OCI-LY3 (cell line): ENCODE measurements around the gene POFUT1.

Experiments used
- H2AFZ ChIP-seq: fragments of 200-600, 300-600 bp; shearing (Covaris generic); 2 replicates; pipeline ENCODE4 v1.6.0; 2014; ENCODE audit warnings: antibody characterized with exemption, low read depth, low read length
- H3K27ac ChIP-seq: fragments of 200-600, 300-600 bp; sonication (generic); 2 replicates; pipeline ENCODE4 v1.5.1; 2014; ENCODE audit warnings: mild to moderate bottlenecking, low read length, moderate library complexity, mixed read lengths
- H3K27me3 ChIP-seq: fragments of 200-600, 300-600 bp; sonication (generic); 2 replicates; pipeline ENCODE4 v1.6.1; 2014; ENCODE audit warnings: low read depth, low read length, mixed read lengths
- H3K36me3 ChIP-seq: fragments of 200-600, 300-600 bp; sonication (generic); replicated peaks from 2 replicates; pipeline ENCODE3; 2014; ENCODE audit warnings: low read depth, low read length, mixed read lengths
- H3K4me1 ChIP-seq: fragments of 300-600, 200-600 bp; sonication (generic); 2 replicates; pipeline ENCODE4 v1.6.1; 2014; ENCODE audit warnings: low read length, mixed read lengths
- H3K4me2 ChIP-seq: fragments of 200-600, 300-600 bp; sonication (generic); 2 replicates; pipeline ENCODE4 v1.6.1; 2014; ENCODE audit warnings: low read length, mixed read lengths
- H3K4me3 ChIP-seq: fragments of 300-600, 200-600 bp; sonication (generic); 2 replicates; pipeline ENCODE4 v1.5.1; 2014; ENCODE audit warnings: antibody characterized with exemption, mild to moderate bottlenecking, low read length, moderate library complexity
- H3K79me2 ChIP-seq: fragments of 300-600, 200-600 bp; shearing (Covaris generic); 2 replicates; pipeline ENCODE4 v1.6.1; 2014; ENCODE audit warnings: mild to moderate bottlenecking, low read length, mixed read lengths
- H3K9ac ChIP-seq: fragments of 300-600, 200-600 bp; shearing (Covaris generic); 2 replicates; pipeline ENCODE4 v1.6.0; 2014; ENCODE audit warnings: mild to moderate bottlenecking, low read length, moderate library complexity
- H3K9me3 ChIP-seq: fragments of 200-600, 300-600 bp; shearing (Covaris generic); 2 replicates; pipeline ENCODE4 v1.6.1; 2014; ENCODE audit warnings: low read length, mixed read lengths; ENCODE audit not compliant: insufficient read depth
- H4K20me1 ChIP-seq: fragments of 200-600, 300-600 bp; sonication (generic); 2 replicates; pipeline ENCODE4 v1.6.1; 2016; ENCODE audit warnings: low read length, mixed read lengths; ENCODE audit not compliant: insufficient read depth
- EZH2phosphoT487 ChIP-seq: fragments of 200-600 bp; shearing (Covaris generic); IDR thresholded peaks from 2 replicates; pipeline ENCODE4 v1.6.1; 2018; ENCODE audit warnings: antibody characterized with exemption, mixed run types, low read depth
- TF ChIP-seq, protein P1 (sequence below): fragments of 200-600, 300-600 bp; sonication (generic); IDR thresholded peaks from 2 replicates; pipeline ENCODE4 v1.5.1; 2014; ENCODE audit warnings: antibody characterized with exemption, low read length, low read depth

The POFUT1 gene

DNA sequence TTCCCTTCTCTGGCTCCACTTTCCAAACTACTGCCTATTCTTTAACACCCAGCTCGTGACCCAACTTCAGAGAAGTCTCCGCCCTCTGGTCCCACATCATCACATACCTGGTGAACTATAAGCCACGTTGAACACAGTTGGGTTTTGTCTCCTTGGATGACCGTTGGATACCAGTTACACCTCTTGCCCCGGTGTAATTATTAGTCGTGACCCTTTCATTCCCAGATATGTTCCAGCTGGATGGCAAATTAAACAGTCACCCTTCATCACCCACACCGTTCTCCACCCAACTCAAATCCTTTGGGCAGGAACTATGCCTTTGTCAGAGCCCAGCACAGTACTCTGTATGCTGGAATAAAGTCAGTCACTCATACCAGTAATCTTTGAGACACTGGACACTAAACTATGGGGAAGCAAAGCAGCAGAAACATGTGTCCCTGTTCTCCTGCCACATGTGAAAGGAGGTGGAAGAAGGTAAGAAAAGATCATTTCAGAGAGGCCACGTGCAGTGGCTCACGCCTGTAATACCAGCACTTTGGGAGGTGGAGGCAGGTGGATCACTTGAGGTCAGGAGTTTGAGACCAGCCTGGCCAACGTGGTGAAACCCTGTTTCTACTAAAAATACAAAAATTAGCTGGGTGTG is 22.6 kb upstream of the POFUT1 start:
- H3K9ac ChIP-seq: no peak overlapping the region
- H3K36me3 ChIP-seq: no peaks in the 10 kb centered on the region
- peaks cover 5% of the 10 kb centered on the region; the same call in 1 of the 2 replicates for H3K4me1 ChIP-seq
- no peaks in the 10 kb centered on the region for H3K27me3 ChIP-seq
- TF ChIP-seq EZH2phosphoT487: no peak
- TF ChIP-seq, protein P1, sequence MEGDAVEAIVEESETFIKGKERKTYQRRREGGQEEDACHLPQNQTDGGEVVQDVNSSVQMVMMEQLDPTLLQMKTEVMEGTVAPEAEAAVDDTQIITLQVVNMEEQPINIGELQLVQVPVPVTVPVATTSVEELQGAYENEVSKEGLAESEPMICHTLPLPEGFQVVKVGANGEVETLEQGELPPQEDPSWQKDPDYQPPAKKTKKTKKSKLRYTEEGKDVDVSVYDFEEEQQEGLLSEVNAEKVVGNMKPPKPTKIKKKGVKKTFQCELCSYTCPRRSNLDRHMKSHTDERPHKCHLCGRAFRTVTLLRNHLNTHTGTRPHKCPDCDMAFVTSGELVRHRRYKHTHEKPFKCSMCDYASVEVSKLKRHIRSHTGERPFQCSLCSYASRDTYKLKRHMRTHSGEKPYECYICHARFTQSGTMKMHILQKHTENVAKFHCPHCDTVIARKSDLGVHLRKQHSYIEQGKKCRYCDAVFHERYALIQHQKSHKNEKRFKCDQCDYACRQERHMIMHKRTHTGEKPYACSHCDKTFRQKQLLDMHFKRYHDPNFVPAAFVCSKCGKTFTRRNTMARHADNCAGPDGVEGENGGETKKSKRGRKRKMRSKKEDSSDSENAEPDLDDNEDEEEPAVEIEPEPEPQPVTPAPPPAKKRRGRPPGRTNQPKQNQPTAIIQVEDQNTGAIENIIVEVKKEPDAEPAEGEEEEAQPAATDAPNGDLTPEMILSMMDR: no peak
- no peak overlapping the region for H3K27ac ChIP-seq
- no peak overlapping the region for H2AFZ ChIP-seq
- H3K4me3 ChIP-seq: no peak overlapping the region
- no peaks in the 10 kb centered on the region; the same call in 1 of the 2 replicates for H4K20me1 ChIP-seq
- H3K79me2 ChIP-seq: no peaks in the 10 kb centered on the region
- no peaks in the 10 kb centered on the region for H3K9me3 ChIP-seq
- no peak overlapping the region for H3K4me2 ChIP-seq

DNA sequence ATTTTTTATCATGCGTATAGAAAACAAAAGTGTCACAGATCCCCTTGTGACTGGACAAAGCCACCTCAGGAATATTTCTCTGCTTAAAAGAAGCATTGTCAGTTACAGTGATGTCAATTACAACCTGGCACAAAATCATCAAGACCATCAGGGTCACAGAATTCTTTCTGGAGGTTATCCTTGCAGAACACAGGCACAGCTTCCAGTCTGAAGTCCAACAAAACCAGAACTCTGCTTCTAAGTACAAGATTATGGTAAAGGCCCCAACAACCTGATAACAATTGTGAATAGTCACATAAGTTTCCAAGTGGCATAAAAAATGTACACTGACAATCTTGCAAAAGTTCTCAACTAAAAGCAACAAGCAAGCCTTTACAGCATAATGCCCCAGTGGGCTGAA is 21.2 kb upstream of the POFUT1 start:
- Histone ChIP-seq H3K4me2 (no peak overlapping the region), H3K27me3 (no peaks in the 10 kb centered on the region), H4K20me1 (no peaks in the 10 kb centered on the region; the same call in 1 of the 2 replicates), H3K4me3 (no peak overlapping the region), H3K36me3 (no peaks in the 10 kb centered on the region), H3K27ac (no peak overlapping the region), H3K4me1 (peaks cover 8% of the 10 kb centered on the region; the same call in 1 of the 2 replicates), H2AFZ (no peak overlapping the region), H3K9ac (no peak overlapping the region), H3K9me3 (no peaks in the 10 kb centered on the region), H3K79me2 (no peaks in the 10 kb centered on the region)
- TF ChIP-seq, protein P1: no peak
- TF ChIP-seq EZH2phosphoT487: no peak

DNA sequence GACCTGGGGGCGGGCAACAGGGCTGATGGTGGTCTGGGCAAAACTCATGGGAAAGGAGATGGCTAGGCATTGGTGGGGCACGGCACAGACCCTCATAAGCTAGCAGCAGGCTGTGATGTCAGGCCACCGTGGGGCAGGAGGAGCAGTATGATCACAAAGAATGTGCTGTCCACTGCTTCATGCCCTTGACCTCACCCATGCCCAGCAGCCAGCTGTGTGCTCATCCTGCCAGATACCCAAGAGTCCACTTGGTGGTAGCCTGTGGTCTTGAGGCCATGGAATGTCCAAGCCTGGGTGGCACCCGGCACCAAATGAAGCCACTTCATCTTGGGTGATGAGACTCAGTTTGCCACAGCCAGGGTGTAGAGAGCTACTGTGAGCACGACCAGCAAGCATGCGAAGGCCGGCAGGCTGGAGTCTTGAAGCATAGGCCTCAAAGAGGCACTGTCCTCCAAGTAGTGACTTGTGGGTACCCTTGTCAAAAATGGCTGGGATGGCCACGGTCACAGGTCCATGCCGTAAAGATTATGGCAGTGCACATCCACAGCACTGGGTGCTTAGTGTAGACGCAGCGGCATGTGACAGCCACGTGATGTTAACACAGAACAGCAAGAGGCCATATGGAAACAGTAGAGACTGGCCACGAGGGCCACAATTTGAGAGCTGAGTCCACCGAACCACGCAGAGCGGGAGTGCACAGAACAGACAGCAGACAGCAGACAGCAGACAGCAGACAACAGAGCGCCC is 19.1 kb upstream of the POFUT1 start:
- no peak overlapping the region for H3K4me2 ChIP-seq
- H3K36me3 ChIP-seq: no peaks in the 10 kb centered on the region
- peaks cover 8% of the 10 kb centered on the region; the same call in 1 of the 2 replicates for H3K4me1 ChIP-seq
- H4K20me1 ChIP-seq: peaks cover 5% of the 10 kb centered on the region; the same call in 1 of the 2 replicates
- no peak overlapping the region for H2AFZ ChIP-seq
- TF ChIP-seq, protein P1: no peak
- TF ChIP-seq EZH2phosphoT487: no peak
- no peaks in the 10 kb centered on the region for H3K79me2 ChIP-seq
- H3K9me3 ChIP-seq: no peaks in the 10 kb centered on the region
- H3K9ac ChIP-seq: no peak overlapping the region
- H3K4me3 ChIP-seq: no peak overlapping the region
- no peaks in the 10 kb centered on the region for H3K27me3 ChIP-seq
- H3K27ac ChIP-seq: no peak overlapping the region

DNA sequence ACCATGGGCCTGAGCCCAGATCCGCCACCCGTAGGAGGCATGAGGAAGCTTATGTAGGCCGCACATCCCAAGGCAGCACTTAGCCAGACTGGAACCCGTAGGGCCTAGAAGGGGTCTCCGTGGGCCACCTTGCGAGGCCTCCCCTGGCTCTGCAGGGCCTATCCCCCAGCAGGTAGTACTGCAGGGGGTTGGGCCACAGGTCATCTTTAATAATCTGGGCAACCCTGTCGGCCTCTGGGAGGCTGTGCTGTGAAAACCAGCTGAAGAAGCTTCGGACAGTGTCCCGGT is 18.6 kb upstream of the POFUT1 start:
- Histone ChIP-seq H3K9ac (no peak overlapping the region), H2AFZ (no peak overlapping the region), H4K20me1 (peaks cover 5% of the 10 kb centered on the region; the same call in 1 of the 2 replicates), H3K27me3 (no peaks in the 10 kb centered on the region), H3K79me2 (no peaks in the 10 kb centered on the region), H3K4me1 (peaks cover 8% of the 10 kb centered on the region; the same call in 1 of the 2 replicates), H3K36me3 (no peaks in the 10 kb centered on the region), H3K27ac (no peak overlapping the region), H3K4me3 (no peak overlapping the region), H3K9me3 (no peaks in the 10 kb centered on the region), H3K4me2 (peak overlapping the region; percentile 74; the same call in 1 of the 2 replicates)
- TF ChIP-seq EZH2phosphoT487: no peak
- TF ChIP-seq, protein P1: no peak
